GM18526 (cell line): ENCODE data around the gene NEB.

ENCODE experiments used
- POLR2A ChIP-seq: IDR thresholded peaks from 3 replicates; pipeline ENCODE4 v1.6.1; 2011; ENCODE audit not compliant: insufficient read length; ENCODE audit errors: extremely low read depth

The NEB gene

DNA sequence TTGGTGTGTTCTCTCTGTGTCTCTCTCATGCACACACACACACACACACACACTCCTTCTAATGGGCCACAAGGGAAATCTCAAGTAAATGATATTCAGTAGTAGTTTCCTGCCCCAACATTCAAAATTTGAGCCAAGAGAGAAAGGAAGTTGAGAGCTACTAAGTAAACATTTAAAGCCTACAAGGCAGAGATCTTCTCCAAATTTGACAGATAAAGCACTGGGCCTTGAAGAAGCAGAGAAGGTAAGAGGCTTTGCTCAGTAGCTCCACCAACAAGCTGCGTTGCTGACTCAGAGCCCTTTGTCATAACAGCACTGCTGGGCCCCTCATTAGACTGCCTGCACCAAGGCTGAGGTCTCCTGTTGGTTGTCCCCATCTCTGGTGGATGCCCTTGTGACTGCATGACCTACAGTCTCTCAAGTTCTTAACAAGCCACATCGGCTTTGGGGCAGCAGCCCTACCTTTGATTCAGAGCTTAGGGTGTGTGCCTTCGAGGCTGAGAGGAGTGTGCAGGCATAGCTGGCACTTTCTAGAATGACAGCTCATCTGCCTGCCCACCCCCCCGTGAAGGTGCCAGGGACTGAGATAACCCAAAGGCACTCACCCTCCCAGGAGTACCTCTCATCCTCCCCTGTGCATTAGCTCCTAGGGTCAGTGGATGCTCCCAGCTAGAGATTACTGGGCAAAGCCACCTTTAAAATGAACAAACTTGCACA lies 32.3 kb upstream of the NEB start:
- no peak for TF ChIP-seq POLR2A

GRCh38 chr2:151765760-151766410 lies 31.6 kb upstream of the NEB start:
- TF ChIP-seq POLR2A: no peak

DNA sequence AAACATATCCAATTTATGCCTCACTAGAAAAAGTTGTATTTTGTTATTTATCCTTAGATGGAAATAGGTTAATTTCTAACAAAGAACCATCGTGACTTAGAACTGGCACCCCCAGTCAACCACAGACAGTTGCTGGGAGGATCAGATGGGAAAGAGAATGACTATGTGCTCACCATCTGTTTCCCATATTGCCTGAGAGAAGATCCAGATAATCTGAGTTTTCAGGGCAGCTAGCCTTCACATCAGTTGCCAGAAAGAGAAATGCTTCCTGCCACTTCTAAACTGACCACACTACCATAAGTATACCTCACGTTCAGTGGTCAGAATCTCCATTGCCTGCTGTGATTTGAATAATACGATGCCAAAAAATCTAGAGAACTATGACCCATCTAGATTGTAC lies 28.4 kb upstream of the NEB start:
- no peak for TF ChIP-seq POLR2A

GRCh38 chr2:151761687-151762086 lies 27.4 kb upstream of the NEB start:
- no peak for TF ChIP-seq POLR2A

DNA sequence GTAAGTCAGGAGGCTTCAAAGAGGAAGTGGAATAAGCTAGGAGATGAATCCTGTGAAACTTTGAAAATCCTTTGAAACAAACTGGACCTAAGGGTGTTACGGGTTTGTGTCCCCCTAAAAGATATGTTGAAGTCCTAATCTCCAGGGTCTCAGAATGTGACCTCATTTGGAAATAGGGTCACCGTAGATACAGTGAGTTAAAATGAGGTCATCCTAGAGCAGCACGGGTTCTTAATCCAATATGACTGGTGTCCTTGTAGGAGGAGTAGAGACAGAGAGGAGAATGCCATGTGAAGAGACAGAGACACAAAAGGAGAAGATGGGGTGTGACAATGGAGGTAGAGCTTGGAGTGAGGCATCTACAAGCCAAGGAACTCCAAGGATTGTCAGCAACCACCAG lies 26.9 kb upstream of the NEB start:
- TF ChIP-seq POLR2A: no peak

GRCh38 chr2:151760139-151760650 lies 25.9 kb upstream of the NEB start:
- no peak for TF ChIP-seq POLR2A

- no peak for TF ChIP-seq POLR2A
Measured at GRCh38 chr2:151758744-151759143, 24.5 kb upstream of the NEB start.

- no peak for TF ChIP-seq POLR2A
Measured at GRCh38 chr2:151757861-151758260, 23.6 kb upstream of the NEB start.

GRCh38 chr2:151756820-151757219 lies 22.5 kb upstream of the NEB start:
- TF ChIP-seq POLR2A: no peak

- TF ChIP-seq POLR2A: no peak
Measured at GRCh38 chr2:151754253-151754897, 20.1 kb upstream of the NEB start.

GRCh38 chr2:151753540-151753939 lies 19.3 kb upstream of the NEB start:
- no peak for TF ChIP-seq POLR2A

DNA sequence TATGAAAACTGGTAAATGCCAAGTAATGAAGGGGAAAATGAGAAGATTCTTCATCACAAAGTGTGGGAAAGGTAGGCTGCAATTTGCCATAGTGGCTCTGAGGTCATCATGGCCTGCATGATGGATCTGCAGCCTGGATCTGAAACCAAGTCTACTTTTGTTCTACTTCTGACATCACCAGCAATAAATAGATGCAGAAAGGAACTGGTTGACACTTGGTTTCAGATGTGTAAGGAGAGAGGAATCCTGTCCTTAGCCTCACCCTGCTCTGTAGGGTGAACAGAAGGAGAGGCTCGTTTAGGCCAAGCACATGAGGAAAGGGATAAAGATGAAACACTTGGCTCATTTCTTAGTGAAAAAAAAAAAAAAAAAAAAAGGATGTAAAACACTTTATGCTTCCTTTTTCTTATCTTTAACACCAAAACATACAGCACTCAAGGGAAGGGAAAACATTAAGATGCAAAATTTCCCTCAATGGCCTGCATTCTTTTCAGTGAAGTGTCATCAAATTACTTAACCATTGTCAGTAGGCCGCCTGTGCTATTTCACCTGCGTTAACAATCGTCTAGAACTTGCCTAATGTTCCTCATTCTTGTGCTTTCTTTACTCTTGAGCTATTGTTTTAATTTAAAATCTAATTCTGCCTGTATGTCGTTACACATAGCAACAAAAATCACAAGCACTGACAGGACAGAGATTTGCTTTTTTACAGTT lies 3.9 kb downstream of the NEB start:
- TF ChIP-seq POLR2A: no peak

GRCh38 chr2:151729837-151730236 lies 4.4 kb downstream of the NEB start:
- TF ChIP-seq POLR2A: no peak

GRCh38 chr2:151729415-151729811 lies 4.9 kb downstream of the NEB start:
- TF ChIP-seq POLR2A: no peak

- no peak for TF ChIP-seq POLR2A
Measured at GRCh38 chr2:151728804-151729414, 5.4 kb downstream of the NEB start.
